ENCODE measurements around the gene NEUROD1. TPM values are rescaled to one million over a fixed set of nuclear protein-coding genes. Genes with fewer than 3 reads are reported as not detected.
A peak's percentile ranks its signal among the peaks of the same experiment; 100 is the strongest.
"Not testable (repeated sequence)": the region's sequence is repeated elsewhere in the genome, so short reads cannot be mapped to it uniquely, and the experiment has no call there.

NEUROD1 gene
- not detected for total RNA-seq

DNA sequence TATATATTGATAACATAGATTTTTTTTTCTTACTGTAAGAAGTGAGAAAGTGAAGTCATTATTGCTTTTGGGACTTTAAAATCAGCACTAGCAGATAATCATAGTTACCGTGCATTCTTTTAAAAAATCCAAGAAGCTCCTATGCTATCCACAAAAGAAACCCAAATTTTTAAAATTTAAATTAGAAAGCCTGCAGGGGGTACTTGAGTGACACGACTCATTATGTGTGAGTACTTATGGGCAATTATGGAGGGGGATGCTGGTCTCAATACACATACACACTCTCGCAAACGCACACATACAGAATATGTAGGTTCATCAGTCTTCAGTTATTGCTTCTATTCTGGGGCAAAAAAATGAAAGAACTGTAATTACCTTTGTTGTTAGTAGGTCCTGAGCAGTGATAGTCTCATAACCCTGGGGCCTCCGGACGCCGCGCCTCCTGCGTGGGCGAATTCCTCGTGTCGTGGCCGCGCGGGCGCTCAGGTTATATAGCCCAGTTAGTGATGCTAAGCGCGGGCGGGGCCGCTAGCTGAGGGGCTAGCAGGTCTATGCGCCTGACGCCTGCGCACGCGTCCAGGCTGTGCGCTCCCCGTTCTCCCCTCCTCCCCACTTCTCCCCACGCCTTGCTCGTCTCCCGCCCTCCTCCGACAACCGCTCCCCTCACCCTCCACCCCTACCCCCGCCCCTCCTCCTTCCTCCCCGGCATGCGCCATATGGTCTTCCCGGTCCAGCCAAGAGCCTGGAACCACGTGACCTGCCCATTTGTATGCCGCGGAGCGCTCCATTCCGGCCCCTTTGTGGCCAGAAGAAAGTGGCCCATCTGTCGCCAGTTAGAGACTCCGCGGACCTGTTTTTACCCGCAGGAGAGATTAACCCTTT, at the start of gene NEUROD1:
NEUROD1 (minus strand) TSS at position 463 of the 882 bp plus-strand sequence. CDS start 1,657 bp downstream, outside the sequence.
- DNase-seq (ENCODE audit: low spot score), result no peak

DNA sequence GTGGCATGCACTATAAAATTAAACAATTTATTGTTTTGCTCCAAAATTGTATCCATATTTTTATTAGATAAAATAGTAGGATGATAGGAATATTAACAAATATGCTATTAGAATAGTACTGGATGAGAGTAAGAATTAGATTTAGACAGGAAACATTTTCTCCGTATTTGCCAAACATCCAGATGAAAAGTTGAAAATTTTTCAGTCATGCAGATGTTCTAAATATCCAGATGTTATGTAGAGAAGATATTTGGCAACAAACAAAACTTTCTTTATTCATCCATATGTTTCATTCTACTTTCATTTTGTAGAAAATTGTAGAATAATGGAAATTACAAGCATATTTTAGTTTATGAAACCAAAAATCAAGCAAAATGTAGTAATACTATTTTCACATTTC, 45.2 kb upstream of the NEUROD1 start:
- DNase-seq (ENCODE audit: low spot score), result no peak

DNA sequence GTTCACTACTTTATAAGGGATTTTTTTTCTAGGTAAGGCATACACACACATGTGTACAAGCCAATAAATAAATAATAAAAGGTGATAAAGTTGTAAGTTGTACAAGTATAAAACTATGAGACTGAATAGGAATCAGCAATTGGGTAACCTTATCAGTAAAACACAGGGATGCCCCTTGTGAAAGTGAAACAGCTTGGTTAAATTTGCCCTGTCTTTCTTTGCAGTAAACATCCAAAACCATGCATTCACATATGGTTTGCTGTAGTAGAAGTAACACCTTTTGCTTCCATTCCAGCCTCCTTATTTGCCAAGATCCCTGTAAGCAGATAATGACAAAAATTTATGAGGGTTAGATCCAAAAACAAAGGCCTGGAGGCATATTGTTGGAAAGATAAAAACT, 44.3 kb upstream of the NEUROD1 start:
- DNase-seq (ENCODE audit: low spot score), result no peak

DNA sequence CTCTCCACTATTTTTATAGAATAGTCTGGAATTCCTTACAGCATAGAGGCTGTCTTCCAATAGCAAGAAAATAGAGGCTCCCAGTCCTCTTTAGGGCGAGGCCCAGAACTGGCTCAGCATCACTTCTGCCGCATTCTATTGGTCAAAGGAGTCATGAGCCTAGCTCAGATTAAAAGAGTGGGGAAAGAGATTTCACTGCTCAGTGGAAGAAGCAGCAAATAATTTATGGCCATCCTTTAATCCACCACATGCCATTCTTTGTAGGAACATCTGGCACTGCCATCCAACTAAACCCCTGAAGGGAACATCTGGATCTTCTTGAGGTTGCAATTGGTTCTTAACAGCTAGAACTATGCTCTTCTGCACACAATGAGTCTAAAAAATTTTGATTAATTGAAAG, 43.4 kb upstream of the NEUROD1 start:
- no peak for DNase-seq (ENCODE audit: low spot score)

DNA sequence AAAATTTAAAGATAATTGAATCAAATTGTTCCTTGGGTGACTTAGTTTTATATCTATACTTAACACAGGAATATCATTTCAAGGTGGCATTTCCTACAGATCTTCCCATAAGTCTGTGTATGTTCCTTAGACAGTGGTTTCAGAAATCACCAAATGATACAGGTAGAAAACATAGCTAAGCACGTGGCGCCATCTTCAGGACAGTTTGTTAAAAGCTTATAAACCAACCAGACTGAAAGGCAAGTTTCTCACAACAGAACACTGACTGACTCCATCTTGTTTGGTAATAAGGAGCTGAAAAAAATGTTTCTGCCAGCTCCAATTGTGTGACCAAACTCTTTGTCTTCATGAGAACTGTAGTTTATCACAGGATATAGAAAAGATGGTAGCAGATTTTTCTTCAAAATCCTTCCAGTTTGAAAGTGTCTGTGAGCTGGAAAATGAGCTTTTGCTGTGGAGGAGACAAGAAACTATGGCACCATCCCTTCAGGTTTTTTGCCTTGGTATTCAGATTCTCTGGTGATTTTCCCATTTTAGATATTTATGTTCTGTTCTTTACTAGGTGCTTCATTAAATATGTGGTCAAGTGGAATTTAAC, 34.8 kb upstream of the NEUROD1 start:
- peak; percentile 70 for DNase-seq (ENCODE audit: low spot score)

DNA sequence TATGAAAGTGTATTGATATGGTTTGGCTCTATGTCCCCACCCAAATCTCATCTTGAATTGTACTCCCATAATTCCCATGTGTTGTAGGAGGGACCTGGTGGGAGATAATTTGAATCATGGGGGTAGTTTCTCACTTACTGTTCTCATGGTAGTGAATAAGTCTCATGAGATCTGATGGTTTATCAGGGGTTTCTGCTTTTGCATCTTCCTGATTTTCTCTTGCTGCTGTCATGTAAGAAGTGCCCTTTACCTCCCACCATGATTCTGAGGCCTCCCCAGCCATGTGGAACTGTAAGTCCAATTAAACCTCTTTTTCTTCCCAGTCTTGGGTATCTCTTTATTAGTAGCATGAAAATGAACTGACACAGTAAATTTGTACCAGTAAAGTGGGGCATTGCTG, 30.7 kb upstream of the NEUROD1 start:
- not testable (repeated sequence) for DNase-seq (ENCODE audit: low spot score)

DNA sequence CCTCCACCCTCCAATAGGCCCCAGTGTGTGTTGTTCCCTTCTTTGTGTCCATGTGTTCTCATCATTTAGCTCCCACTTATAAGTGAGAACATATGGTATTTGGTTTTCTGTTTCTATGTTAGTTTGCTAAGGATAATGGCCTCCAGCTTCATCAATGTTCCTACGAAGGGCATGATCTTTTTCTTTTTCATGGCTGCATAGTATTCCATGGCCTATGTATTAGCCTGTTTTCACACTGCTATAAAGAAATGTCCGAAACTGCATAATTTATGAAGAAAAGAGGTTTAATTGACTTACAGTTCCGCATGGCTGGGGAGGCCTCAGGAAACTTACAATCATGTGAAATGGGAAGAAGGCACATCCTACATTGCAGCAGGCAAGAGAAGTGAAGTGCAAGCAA, 22.2 kb upstream of the NEUROD1 start:
- not testable (repeated sequence) for DNase-seq (ENCODE audit: low spot score)

DNA sequence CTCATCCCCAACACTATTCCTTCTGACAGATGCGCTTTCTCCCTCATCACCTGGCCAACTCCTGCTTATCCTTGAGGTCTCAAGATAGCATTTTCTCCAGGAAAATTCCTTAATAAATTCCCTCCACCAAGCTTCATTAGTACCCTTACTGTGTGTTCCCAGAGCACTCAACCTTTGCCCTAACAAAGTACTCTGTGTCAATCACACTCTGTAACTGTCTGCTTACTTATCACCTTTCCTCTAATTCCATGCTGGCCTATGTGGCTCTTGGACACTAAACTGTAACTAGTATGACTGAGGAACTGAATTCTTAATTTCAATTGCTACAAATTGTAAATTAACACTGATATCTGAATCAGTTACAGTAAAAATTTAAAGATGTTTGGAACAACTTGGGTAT, 17.9 kb upstream of the NEUROD1 start:
- DNase-seq (ENCODE audit: low spot score), result no peak

DNA sequence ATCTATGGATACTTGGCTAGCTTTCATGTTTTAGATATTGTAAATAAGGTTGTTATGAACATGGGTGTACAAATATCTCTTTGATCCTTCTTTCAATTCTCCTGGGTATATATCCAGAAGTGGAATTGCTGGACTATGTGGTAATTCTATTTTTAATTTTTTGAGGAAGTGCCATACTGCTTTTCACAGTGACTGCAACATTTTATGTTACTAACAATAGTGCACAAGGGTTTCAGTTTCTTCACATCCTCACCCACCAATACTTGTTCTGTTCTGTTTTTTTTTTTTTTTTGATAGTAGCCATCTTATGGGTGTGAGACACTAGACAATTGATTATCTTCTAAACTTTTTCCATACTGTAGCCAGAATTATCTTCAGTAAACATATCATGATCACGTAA, 17.3 kb upstream of the NEUROD1 start:
- DNase-seq (ENCODE audit: low spot score), result no peak

DNA sequence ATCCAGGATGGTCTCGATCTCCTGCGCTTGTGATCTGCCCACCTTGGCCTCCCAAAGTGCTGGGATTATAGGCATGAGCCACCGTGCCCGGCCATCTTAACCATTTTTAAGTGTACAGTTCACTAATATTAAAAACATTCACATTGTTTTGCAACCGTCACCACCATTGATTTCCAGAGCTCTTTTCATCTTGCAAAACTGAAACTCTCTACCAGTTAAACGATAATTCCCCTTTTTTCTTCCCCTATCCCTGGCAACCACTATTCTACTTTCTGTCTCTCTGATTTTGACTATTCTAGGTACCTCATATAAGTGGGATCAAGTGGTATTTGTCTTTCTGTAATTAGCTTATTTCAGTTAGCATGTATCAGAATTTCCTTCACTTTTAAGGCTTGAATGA, 16.8 kb upstream of the NEUROD1 start:
- DNase-seq (ENCODE audit: low spot score), result no peak

DNA sequence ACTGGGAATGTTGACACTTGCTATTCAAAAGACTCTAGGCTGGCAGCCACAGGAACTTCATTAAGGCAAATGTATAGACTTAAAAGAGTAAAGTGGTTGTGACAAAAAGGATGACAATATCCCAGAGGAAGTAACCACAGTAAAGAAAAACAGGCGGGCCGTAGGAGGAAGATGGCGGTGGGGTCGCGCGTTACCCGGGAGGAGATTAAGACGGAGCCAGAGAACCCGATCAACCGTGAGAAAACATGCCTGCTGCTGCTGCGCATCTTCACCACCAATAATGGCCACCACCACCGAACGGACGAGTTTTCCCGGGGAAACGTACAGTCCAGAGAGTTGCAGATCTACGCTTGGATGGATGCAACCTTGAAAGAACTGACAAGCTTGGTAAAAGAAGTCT, 14.0 kb upstream of the NEUROD1 start:
- no peak for DNase-seq (ENCODE audit: low spot score)

DNA sequence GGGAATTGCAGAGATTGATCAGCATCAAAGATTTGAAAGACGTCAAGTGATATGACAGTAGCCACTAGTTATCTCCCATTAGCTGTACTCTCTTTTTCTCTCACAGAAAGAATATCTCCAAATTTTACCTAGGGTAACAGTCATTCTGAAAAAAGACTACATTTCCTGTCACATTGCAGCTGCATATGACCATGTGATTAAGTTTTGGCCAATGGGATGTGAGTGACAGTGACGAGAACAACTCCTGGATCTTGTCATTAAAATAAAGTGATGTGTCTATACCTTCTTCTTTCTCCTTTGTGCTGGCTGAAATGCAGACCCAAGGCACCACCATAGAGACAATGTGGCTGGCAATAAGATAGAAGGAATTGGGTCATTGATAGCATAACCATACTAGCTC, 10.5 kb upstream of the NEUROD1 start:
- no peak for DNase-seq (ENCODE audit: low spot score)

DNA sequence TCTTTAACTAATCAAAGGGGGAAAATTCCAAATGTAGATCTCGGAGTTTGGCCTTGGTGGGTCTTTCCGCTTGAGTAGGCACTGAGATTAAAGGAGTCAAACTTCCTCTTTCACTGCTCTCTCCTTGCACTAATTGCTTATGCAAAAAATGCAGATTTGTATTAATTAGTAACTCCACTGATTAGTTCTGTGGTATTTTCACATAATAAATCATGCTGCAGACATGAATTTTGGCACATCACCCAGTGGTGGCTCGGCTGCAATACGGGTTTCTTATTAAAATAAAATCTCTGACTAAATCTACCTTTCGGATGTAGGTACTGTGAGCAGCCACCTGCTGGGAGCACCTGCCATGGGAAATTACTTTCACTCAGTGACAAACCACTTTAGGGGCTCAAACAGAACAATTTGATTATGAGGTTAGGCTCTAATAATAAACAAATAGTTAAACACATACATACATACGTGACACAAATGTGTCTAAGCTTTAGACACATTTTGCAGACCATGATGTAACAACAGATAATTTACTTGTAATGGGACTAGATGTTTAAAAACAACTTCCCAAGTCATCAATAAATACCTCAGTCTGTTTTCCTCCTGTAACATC, 6.4 kb upstream of the NEUROD1 start:
- no peak for DNase-seq (ENCODE audit: low spot score)

DNA sequence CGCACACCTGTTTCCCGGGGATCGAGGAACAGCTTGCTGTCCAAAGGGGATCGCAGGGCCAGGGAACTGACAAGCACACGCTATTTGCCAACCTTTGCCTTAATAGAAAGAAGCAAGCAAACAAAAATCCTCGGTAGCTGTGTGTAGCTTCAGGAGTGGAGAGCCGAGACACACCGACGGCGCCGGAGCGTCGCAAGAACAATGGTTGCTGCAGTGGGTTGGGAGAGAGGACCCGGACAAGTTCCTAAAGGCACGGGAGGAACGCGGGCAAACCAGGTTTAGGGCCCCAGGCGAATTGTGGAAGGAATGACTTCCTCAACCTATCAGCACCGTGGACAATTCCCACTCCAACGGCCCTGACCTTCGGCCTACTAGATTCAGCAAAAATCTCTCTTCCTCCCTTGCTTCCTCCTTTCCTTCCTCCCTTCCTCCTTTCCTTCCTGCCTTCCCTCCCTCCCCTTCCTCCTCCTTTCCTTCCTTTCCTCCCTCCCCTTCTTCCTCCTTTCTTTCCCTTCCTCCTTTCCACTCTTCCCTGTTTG, 4.9 kb upstream of the NEUROD1 start:
- no peak for DNase-seq (ENCODE audit: low spot score)

DNA sequence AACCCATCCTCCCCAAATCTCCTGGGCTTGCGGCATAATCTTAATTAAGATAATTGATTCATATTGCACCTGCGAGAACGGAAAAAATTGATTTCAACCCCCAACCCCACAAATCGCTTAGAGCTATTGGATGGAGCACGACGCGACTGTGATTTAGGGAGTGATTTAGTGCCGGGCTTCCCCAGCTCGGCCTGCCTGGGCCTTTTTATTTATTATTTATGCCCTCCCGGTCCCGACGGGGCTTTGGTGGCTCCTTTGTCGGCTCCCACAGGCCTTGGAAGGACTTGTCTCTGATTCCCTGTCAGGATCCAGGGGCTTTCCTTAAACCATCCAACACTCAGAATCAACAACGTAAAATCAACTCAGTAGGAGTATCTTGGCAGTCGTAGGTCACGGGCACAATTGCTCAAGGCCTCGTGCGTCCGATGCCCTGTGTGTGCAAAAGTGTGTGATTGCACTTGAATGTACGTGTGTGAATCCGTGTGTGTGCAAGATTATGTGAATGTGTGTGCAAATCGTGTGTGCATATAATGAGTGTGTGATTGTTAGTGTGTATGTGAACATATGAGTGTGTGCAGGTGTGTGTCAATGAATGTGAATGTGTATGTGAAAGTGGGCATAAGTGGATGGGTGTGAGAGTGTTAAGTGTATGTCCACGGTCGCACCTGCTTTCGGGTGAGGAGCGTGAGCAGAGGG, 4.3 kb upstream of the NEUROD1 start:
- no peak for DNase-seq (ENCODE audit: low spot score)

DNA sequence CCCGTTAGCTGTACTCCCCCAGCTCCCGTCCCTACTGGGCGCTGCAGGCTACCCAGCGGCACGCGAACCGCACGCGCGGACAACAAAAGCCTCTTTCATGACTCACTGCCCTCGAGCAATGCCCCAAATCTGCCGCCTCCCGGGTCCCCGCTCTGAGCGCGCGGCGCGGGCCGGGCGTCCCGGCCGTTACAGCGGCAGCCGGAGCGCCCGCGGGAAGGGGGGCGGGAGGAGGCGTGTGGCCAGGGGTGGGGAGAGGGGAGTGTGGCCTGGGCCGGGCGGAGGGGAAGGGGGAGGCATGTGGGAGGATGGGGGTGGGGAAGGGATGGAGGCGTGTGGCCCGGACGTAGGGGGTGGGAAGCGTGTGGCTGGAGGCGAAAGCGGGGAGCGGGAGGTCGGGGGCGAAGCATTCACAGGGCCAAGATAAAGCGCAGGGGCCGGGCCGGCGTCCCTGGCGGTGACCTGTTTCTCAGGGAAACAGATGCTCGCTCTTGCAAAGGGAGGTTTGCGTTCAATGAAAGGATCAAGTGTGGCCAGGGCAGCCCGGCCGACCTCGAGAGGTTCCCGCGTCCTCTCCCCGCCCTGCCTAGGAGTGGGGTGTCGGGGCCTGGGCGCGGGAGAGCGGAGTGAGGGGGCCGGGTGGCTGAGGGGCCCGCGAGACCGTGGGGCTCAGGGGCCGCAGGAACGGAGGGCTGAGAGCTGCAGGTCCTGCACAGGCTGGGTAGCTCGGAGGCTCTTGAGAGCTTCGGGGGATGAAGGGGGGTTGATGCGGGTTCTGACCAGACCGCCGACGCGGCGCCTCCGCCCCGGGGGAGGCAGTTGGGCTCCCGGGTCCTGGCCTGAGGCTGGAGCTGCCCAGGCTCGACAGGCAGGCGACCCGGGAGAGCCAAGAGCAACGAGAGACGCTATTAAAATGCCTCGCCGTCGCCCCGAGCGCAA, 3.5 kb upstream of the NEUROD1 start:
- no peak for DNase-seq (ENCODE audit: low spot score)

DNA sequence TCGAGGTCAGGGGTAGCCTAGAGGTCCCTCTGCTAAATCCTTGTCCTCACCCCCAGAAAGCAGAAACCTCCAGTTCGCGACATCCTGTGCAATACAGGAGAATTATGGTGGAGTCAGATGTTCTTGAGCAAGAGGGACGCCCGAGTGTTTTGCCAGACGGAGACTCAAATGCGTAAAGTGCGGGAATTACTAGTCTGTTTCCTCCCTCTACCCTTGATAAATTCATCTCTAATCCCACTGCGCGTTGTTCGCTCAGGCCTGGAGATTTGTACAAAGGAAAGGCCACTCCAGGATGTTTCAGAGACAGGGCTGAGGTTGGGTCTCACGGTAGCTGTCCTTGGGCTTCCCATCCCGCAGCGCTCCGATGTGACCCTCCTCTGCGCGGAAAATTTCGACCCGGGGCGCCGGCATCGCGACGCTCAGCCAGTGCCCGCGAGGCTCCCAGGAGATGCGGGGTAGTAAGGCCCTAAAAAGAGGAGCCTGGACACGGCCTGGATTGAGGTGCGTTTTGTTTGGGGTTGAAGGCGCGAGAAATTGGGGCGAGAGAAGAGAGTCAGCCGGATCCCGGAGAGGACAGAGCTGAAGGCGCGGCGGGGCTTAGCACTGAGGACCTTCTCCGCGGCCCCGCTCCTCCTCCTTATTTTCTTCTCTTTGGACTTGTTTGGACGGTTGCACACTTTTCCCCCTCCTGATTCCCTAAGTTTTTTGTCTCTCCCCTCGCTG, 2.6 kb upstream of the NEUROD1 start:
- no peak for DNase-seq (ENCODE audit: low spot score)

DNA sequence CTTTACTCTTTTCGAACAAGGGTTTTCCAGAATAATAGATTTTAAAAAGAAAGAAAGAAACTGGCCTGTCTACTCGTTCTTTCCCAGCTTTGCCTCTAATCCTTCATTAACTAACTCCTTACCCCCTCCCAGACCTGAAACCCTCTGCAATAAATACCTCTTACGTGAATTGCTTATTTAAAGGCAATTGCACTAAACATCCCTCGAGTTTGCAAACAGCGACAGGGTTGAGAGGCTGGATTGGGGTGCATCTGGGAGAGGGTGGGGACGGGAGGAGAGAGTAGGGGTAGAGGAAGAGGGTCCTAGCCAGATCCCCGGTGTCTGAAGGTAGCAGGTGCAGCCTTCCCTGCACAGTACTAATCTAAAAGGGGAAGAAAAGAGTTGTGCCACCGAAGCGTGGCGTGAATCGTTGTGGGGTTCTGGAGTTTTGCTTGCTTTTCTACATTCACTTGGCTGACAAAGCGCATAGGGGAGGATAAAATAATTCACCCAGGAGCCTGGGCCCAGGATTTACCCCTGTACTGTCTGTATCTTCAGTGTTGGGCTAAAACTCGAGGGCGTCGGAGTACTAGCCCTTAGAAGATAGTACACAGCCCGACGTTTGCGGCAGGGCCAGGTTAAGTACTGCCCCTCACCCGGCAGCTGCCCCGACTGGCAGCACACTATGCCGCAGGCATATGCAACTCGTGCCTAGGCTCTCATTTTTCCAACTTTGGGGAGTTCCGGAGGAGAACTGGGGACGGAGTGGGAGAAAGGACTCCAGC, 1.9 kb upstream of the NEUROD1 start:
- DNase-seq (ENCODE audit: low spot score), result no peak
